ENCODE results near the gene CEP97.
"Not testable (repeated sequence)": the region's sequence is repeated elsewhere in the genome, so short reads cannot be mapped to it uniquely, and the experiment has no call there.

Gene CEP97

DNA sequence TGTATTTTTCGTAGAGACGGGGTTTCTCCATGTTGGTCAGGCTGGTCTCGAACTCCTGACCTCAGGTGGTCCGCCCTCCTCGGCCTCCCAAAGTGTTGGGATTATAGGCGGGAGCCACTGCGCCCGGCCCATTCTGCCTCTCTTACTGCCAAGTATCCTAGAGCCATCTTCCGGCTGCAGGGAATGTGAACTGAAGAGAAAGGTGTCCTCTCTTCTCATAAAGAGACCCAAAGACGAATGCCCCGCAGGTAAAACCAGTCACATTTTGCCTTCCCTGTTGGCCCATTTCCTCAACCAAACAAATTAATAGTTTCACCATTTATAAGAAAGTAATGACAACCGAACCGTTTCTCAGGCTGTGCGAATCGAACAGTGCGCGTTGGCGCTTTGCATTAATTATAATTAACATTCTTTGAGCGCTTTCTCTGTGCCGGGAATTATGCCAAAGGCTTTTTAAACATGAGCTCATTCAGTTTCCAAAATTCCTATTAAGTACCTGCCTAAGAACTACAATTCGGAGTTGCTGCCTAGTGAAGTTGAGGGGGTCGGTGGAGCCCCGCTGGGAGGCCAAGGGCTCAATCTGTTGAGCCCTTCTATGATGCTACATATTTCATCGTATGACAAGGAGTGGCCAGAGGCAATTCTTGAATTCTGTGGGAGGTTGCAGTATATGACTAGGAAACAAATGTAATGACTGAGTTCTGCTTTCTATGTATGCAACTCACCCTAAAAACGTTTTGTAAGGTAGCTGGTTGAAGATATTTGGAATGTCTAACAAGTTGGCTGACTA, 37.1 kb upstream of the CEP97 start:
- Histone ChIP-seq H3K36me3 (ENCODE audit: control insufficient read depth, low read depth, low read length) (peaks cover 34% of the 10 kb centered on the region), H3K4me3 (ENCODE audit: low read length) (peak overlapping the region; percentile 93), H3K4me1 (ENCODE audit: control insufficient read depth, low read depth, low read length) (peaks cover 5% of the 10 kb centered on the region), H3K9me3 (ENCODE audit: control insufficient read depth, low read depth, low read length) (no peaks in the 10 kb centered on the region), H3K27me3 (ENCODE audit: control insufficient read depth, insufficient read depth, low read length) (no peaks in the 10 kb centered on the region), H3K27ac (ENCODE audit: low read length) (no peak overlapping the region), H3K9ac (ENCODE audit: low read length) (peak overlapping the region; percentile 42)

DNA sequence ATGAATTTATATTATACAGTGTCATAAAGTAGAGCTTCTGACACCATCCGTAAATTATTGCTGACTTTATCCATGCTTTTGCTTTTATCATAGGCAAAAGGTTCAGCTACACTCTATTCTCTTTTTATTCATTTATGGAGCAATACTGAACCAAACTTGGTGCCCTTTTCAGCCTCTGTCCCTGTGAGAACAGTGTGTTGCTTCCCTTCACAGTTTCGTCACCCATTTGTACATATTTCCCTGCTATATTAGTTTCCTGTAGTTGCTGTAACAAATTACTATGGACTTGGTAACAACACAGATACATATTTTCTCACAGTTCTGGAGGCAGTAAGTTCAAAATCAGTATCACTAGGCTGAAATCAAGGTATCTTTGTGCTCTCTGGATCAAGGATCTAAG, 35.1 kb upstream of the CEP97 start:
- Histone ChIP-seq H3K27me3 (ENCODE audit: control insufficient read depth, insufficient read depth, low read length) (no peaks in the 10 kb centered on the region), H3K9ac (ENCODE audit: low read length) (no peak overlapping the region), H3K27ac (ENCODE audit: low read length) (no peak overlapping the region), H3K9me3 (ENCODE audit: control insufficient read depth, low read depth, low read length) (no peaks in the 10 kb centered on the region), H3K4me3 (ENCODE audit: low read length) (no peak overlapping the region), H3K4me1 (ENCODE audit: control insufficient read depth, low read depth, low read length) (peaks cover 5% of the 10 kb centered on the region), H3K36me3 (ENCODE audit: control insufficient read depth, low read depth, low read length) (peaks cover 14% of the 10 kb centered on the region)

DNA sequence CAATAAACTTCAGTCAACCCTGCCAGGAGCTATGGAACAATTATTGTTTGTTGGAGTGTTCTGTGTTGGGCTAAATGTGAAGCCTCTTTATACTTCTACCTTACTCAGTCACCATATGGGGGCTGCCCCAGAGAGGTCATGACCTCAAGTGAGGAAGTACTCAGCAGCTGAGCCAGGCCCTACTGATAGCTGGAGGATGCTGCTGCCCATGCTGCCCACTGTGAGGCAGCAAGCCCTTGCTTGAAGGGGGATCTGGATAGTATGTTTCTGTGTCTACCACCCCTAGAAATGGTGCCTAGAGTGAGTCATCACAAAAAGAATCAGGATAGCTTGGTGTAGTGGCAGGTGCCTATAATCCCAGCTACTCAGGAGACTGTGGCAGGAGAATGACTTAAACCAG, 33.4 kb upstream of the CEP97 start:
- H3K9ac ChIP-seq (ENCODE audit: low read length): no peak overlapping the region
- no peaks in the 10 kb centered on the region for H3K27me3 ChIP-seq (ENCODE audit: control insufficient read depth, insufficient read depth, low read length)
- no peaks in the 10 kb centered on the region for H3K36me3 ChIP-seq (ENCODE audit: control insufficient read depth, low read depth, low read length)
- H3K4me3 ChIP-seq (ENCODE audit: low read length): no peak overlapping the region
- no peaks in the 10 kb centered on the region for H3K4me1 ChIP-seq (ENCODE audit: control insufficient read depth, low read depth, low read length)
- H3K9me3 ChIP-seq (ENCODE audit: control insufficient read depth, low read depth, low read length): no peaks in the 10 kb centered on the region
- H3K27ac ChIP-seq (ENCODE audit: low read length): no peak overlapping the region

DNA sequence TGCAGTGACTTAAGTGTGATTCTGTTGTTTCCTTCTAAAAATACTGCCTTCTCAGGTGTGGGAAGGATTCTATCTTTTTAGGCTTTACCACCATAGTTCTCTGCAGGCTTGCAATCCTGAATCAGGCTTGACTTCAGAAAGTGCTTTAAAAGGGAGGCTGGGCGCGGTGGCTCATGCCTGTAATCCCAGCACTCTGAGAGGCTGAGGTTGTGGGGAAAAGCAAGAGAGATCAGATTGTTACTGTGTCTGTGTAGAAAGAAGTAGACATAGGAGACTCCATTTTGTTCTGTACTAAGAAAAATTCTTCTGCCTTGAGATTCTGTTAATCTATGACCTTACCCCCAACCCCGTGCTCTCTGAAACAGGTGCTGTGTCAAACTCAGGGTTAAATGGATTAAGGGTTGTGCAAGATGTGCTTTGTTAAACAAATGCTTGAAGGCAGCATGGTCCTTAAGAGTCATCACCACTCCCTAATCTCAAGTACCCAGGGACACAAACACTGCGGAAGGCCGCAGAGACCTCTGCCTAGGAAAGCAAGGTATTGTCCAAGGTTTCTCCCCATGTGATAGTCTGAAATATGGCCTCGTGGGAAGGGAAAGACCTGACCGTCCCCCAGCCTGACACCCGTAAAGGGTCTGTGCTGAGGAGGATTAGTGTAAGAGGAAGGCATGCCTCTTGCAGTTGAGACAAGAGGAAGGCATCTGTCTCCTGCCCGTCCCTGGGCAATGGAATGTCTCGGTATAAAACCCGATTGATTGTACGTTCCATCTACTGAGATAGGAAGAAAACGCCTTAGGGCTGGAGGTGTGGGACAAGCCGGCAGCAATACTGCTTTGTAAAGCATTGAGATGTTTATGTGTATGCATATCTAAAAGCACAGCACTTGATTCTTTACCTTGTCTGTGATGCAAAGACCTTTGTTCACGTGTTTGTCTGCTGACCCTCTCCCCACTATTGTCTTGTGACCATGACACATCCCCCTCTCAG, 32.4 kb upstream of the CEP97 start:
- not testable (repeated sequence) for H3K9me3 ChIP-seq (ENCODE audit: control insufficient read depth, low read depth, low read length); H3K4me1 ChIP-seq (ENCODE audit: control insufficient read depth, low read depth, low read length); H3K27ac ChIP-seq (ENCODE audit: low read length); H3K4me3 ChIP-seq (ENCODE audit: low read length); H3K9ac ChIP-seq (ENCODE audit: low read length); H3K27me3 ChIP-seq (ENCODE audit: control insufficient read depth, insufficient read depth, low read length); H3K36me3 ChIP-seq (ENCODE audit: control insufficient read depth, low read depth, low read length)

DNA sequence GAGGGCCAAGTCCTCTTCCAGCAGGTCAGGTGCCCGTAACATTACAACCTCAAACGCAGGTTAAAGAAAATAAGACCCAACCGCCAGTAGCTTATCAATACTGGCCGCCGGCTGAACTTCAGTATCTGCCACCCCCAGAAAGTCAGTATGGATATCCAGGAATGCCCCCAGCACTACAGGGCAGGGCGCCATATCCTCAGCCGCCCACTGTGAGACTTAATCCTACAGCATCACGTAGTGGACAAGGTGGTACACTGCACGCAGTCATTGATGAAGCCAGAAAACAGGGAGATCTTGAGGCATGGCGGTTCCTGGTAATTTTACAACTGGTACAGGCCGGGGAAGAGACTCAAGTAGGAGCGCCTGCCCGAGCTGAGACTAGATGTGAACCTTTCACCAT, 30.9 kb upstream of the CEP97 start:
- not testable (repeated sequence) for H3K27me3 ChIP-seq (ENCODE audit: control insufficient read depth, insufficient read depth, low read length); H3K9me3 ChIP-seq (ENCODE audit: control insufficient read depth, low read depth, low read length); H3K27ac ChIP-seq (ENCODE audit: low read length); H3K36me3 ChIP-seq (ENCODE audit: control insufficient read depth, low read depth, low read length); H3K9ac ChIP-seq (ENCODE audit: low read length); H3K4me3 ChIP-seq (ENCODE audit: low read length); H3K4me1 ChIP-seq (ENCODE audit: control insufficient read depth, low read depth, low read length)

DNA sequence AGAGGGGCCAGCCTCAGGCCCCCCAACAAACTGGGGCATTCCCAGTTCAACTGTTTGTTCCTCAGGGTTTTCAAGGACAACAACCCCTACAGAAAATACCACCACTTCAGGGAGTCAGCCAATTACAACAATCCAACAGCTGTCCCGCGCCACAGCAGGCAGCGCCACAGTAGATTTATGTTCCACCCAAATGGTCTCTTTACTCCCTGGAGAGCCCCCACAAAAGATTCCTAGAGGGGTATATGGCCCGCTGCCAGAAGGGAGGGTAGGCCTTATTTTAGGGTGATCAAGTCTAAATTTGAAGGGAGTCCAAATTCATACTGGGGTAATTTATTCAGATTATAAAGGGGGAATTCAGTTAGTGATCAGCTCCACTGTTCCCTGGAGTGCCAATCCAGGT, 29.6 kb upstream of the CEP97 start:
- not testable (repeated sequence) for H3K36me3 ChIP-seq (ENCODE audit: control insufficient read depth, low read depth, low read length); H3K9me3 ChIP-seq (ENCODE audit: control insufficient read depth, low read depth, low read length); H3K4me3 ChIP-seq (ENCODE audit: low read length); H3K27me3 ChIP-seq (ENCODE audit: control insufficient read depth, insufficient read depth, low read length); H3K27ac ChIP-seq (ENCODE audit: low read length); H3K4me1 ChIP-seq (ENCODE audit: control insufficient read depth, low read depth, low read length); H3K9ac ChIP-seq (ENCODE audit: low read length)

DNA sequence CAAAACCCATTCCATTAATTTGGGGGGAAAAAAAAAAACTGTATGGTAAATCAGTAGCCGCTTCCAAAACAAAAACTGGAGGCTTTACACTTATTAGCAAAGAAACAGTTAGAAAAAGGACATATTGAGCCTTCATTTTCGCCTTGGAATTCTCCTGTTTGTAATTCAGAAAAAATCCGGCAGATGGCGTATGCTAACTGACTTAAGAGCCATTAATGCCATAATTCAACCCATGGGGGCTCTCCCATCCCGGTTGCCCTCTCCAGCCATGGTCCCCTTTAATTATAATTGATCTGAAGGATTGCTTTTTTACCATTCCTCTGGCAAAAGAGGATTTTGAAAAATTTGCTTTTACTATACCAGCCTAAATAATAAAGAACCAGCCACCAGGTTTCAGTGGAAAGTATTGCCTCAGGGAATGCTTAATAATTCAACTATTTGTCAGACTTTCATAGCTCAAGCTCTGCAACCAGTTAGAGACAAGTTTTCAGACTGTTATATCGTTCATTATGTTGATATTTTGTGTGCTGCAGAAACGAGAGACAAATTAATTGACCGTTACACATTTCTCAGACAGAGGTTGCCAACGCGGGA, 28.5 kb upstream of the CEP97 start:
- H3K9me3 ChIP-seq (ENCODE audit: control insufficient read depth, low read depth, low read length): no peaks in the 10 kb centered on the region
- no peaks in the 10 kb centered on the region for H3K36me3 ChIP-seq (ENCODE audit: control insufficient read depth, low read depth, low read length)
- H3K27ac ChIP-seq (ENCODE audit: low read length): no peak overlapping the region
- no peak overlapping the region for H3K9ac ChIP-seq (ENCODE audit: low read length)
- H3K4me3 ChIP-seq (ENCODE audit: low read length): no peak overlapping the region
- no peaks in the 10 kb centered on the region for H3K27me3 ChIP-seq (ENCODE audit: control insufficient read depth, insufficient read depth, low read length)
- H3K4me1 ChIP-seq (ENCODE audit: control insufficient read depth, low read depth, low read length): no peaks in the 10 kb centered on the region

DNA sequence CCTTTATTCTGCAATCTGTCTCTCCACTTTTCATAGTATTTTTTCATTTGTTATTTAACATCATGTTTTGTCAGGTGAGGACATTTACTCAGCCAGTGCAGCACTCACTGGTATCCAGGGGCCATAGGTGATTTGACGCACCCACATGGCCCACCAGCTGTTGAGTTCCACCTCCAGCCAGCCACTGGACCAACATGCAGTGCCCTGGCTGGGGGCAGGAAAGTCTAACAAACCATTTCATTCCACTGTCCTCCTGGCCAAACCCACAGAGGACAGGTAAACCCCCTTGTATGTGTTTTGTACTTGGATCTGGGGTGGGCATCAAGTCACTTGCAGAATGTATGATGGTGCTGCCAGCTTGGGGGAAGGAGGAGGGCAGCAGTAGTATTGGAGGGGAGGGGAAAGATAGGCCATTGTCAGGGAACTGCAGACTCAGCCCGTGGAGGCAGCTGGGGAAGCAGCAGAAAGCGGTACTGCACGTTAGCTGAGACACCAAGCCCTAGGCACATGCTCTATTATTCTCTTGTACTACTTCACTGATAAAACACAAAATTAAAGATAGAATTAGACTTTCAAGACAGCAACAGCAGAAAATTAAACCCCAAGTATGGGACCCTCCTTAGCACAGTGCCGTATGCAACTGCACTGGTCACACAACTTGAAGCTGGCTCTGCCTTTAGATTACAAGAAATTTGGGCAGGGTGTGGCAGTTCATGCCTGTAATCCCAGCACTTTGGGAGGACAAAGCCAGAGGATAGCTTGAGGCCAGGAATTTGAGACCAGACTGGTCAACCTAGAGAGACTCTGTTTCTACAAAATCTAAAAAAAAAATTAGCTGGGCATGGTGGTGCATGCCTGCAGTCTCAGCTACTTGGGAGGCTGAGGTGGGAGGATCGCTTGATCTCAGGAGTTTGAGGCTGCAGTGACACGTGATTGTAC, 22.4 kb upstream of the CEP97 start:
- Histone ChIP-seq H3K4me1 (ENCODE audit: control insufficient read depth, low read depth, low read length) (no peaks in the 10 kb centered on the region), H3K9ac (ENCODE audit: low read length) (no peak overlapping the region), H3K9me3 (ENCODE audit: control insufficient read depth, low read depth, low read length) (no peaks in the 10 kb centered on the region), H3K27me3 (ENCODE audit: control insufficient read depth, insufficient read depth, low read length) (no peaks in the 10 kb centered on the region), H3K27ac (ENCODE audit: low read length) (no peak overlapping the region), H3K36me3 (ENCODE audit: control insufficient read depth, low read depth, low read length) (no peaks in the 10 kb centered on the region), H3K4me3 (ENCODE audit: low read length) (no peak overlapping the region)

DNA sequence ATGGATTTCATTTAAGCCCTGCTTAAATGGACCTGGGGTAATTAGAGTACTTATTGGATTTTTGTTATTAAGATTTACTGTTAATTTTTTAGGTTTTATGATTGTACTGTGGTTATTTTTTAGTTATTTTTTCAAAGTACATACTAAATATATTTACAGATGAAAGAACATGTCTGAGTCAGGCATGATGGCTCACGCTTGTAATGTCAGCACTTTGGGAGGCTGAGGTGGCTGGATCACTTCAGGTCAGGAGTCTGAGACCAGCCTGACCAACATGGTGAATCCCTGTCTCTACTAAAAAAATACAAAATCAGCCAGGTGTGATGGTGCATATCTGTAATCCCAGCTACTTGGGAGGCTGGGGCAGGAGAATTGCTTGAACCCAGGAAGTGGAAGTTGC, 21.7 kb upstream of the CEP97 start:
- Histone ChIP-seq H3K4me3 (ENCODE audit: low read length) (no peak overlapping the region), H3K4me1 (ENCODE audit: control insufficient read depth, low read depth, low read length) (no peaks in the 10 kb centered on the region), H3K27ac (ENCODE audit: low read length) (no peak overlapping the region)

DNA sequence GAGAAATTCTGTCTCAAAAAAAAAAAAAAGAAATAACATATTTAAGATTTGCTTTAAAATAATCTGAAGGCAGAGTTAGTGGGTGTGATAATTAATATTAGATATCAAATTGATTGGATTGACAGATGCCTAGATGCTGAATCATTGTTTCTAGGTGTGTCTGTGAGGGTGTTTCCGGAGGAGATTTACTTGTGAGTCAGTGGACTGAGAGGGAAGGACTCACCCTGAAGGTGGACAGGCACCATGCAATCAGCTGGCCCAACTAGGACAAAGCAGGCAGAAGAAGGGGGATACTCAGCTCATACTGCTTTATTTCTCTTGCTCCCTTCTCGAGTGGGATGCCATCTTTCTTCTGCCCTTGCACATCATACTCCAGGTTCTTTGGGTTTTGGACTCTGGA, 21.2 kb upstream of the CEP97 start:
- Histone ChIP-seq H3K27me3 (ENCODE audit: control insufficient read depth, insufficient read depth, low read length) (no peaks in the 10 kb centered on the region), H3K9ac (ENCODE audit: low read length) (no peak overlapping the region), H3K27ac (ENCODE audit: low read length) (no peak overlapping the region), H3K4me1 (ENCODE audit: control insufficient read depth, low read depth, low read length) (no peaks in the 10 kb centered on the region), H3K36me3 (ENCODE audit: control insufficient read depth, low read depth, low read length) (no peaks in the 10 kb centered on the region), H3K4me3 (ENCODE audit: low read length) (no peak overlapping the region), H3K9me3 (ENCODE audit: control insufficient read depth, low read depth, low read length) (no peaks in the 10 kb centered on the region)

More for the DNA sequence above, 21.7 kb upstream of the CEP97 start:
- Histone ChIP-seq H3K36me3 (ENCODE audit: control insufficient read depth, low read depth, low read length) (no peaks in the 10 kb centered on the region), H3K27me3 (ENCODE audit: control insufficient read depth, insufficient read depth, low read length) (no peaks in the 10 kb centered on the region), H3K9ac (ENCODE audit: low read length) (no peak overlapping the region), H3K9me3 (ENCODE audit: control insufficient read depth, low read depth, low read length) (no peaks in the 10 kb centered on the region)

DNA sequence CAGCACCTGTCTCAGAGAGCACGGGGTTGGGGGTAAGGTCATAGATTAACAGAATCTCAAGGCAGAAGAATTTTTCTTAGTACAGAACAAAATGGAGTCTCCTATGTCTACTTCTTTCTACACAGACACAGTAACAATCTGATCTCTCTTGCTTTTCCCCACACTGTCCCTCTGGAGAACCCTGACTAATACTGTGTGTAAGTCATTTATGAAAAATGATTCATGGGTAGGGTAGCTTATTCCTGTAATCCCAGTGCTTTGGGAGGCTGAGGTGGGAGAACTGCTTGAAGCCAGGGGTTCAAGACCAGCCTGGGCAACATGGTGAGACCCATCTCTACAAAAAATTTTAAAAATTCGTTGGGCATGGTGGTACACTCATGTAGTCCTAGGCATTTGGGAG, 19.8 kb upstream of the CEP97 start:
- not testable (repeated sequence) for H3K9ac ChIP-seq (ENCODE audit: low read length); H3K4me3 ChIP-seq (ENCODE audit: low read length); H3K4me1 ChIP-seq (ENCODE audit: control insufficient read depth, low read depth, low read length); H3K36me3 ChIP-seq (ENCODE audit: control insufficient read depth, low read depth, low read length); H3K27ac ChIP-seq (ENCODE audit: low read length); H3K27me3 ChIP-seq (ENCODE audit: control insufficient read depth, insufficient read depth, low read length); H3K9me3 ChIP-seq (ENCODE audit: control insufficient read depth, low read depth, low read length)
